Measurements from ENCODE around the gene DNM1L.

DNM1L gene

GRCh38 chr12:32761716-32762115 lies 82.6 kb downstream of the DNM1L start:
- DNase-seq: no peak

- no peak for DNase-seq
Measured at GRCh38 chr12:32765906-32766305, 86.8 kb downstream of the DNM1L start.

DNA sequence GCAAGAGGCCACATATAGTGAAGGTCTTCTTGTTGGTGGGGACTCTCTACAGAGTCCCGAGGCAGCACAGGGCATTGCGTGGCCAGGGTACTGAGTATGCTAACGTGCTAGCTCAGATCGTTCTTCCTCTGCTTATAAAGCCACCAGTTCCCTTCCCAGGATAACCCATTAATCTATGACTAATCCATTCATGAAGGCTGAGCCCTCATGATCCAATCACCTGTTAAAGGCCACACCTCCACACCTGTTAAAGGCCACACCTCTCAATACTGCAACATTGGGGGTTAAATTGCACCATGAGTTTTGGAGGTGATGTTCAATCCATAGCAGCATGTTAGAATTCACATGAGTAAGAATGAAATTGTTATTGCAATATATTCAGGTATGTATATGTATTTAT lies 89.4 kb downstream of the DNM1L start:
- no peak for DNase-seq

- no peak for DNase-seq
Measured at GRCh38 chr12:32770141-32770540, 91.0 kb downstream of the DNM1L start.

GRCh38 chr12:32773691-32774090 lies 94.6 kb downstream of the DNM1L start:
- no peak for DNase-seq

GRCh38 chr12:32776258-32776657 lies 97.2 kb downstream of the DNM1L start:
- no peak for DNase-seq

DNA sequence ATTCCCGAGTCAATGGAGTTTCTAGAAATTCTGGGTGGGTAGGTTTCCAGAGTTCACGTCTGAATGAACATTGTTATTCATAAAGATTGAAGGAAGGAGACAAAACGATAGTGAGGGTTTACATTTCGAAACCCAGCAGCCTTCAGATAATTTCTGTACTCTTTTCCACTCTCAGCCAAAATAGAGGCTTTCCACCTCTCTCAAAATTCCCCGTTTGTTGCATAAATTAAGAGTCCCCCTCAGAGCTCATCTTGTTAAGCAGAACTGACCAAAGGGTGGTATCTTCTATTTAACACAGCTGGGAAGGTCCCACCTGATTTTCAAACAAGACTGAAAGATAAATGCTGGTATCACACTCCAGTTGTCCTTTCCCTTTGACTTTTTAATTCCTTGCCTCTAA lies 98.1 kb downstream of the DNM1L start:
- no peak for DNase-seq

- DNase-seq: no peak
Measured at GRCh38 chr12:32777691-32778175, 98.6 kb downstream of the DNM1L start.

- DNase-seq: no peak
Measured at GRCh38 chr12:32780071-32780470, 101.0 kb downstream of the DNM1L start.

DNA sequence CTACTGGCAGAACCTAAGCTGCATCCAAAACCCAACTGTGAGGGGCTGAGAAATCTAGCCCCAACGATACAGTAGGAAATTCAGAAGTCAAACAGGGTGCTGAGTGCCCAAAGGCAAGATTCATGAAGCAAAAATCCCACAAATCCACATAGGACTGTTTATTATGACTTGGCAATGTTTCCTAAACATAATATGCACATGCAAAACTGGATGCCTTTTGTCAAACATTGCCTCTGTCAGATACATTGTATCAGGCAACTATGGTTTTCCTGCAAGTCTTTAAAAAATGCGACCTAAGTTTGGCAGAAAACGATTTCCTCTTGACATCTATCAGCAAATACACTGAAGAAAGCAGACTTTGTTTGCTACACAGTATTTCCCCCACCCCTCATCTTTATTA lies 103.9 kb downstream of the DNM1L start:
- no peak for DNase-seq

GRCh38 chr12:32785557-32785956 lies 106.5 kb downstream of the DNM1L start:
- no peak for DNase-seq

GRCh38 chr12:32788405-32788804 lies 109.3 kb downstream of the DNM1L start:
- no peak for DNase-seq

- no peak for DNase-seq
Measured at GRCh38 chr12:32789446-32789845, 110.3 kb downstream of the DNM1L start.

DNA sequence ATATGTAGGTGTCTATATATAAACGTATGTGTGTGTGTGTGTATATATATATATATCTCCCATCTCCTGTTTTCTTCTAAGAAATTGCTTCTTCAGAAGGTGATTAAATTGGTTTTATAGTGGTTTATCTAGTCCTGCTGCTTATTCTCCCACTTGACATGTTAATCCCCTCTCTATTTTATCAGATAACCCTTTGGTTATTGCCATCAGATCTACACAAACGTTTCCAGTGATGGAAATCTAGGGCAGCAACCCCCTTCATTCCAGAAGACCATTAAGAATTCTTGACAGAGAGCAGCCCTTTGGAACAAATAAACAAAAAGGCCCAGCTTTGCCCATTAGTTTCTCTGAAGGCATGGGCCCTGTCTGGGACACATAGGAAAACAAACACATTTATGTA lies 110.8 kb downstream of the DNM1L start:
- no peak for DNase-seq

DNA sequence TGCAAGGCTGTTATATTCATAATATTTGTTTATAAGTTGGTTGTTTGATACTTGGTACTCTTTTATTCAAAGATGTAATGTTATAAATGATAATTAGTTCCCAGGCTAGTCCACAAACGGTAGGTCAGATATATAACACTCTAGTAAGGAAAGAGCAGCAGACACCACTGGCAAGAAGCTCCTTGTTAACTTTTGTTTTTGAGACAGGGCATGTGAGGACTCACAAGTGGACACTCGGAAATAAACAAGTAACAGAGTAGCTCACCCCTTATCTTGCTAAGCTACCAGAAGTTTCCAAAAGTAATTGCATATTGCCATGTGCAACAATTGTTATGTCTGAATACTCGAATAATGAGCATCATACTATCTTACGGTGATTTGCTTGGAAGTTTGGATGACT lies 115.2 kb downstream of the DNM1L start:
- no peak for DNase-seq

Measured in SW 1271 (cell line).